Tibial nerve (tissue), 3 donors: ENCODE measurements around the gene USP2.

Experiments used
- CTCF ChIP-seq, 5 experiments: fragments of 200-600 bp in 3 of 5; fragments of 450-650 bp in 2 of 5; sonication (generic) in 3 of 5; IDR thresholded peaks; one replicate each; pipeline ENCODE4 v1.5.1; 2016 to 2019; ENCODE audit warnings: antibody characterized with exemption in 5 of 5, mild to moderate bottlenecking in 3 of 5, moderate library complexity in 2 of 5
- POLR2A ChIP-seq, 2 donors: fragments of 450-650 bp; IDR thresholded peaks; one replicate each; pipeline ENCODE4 v1.6.1; 2017; ENCODE audit warnings: antibody characterized with exemption in 2 of 2, mild to moderate bottlenecking in 2 of 2, moderate library complexity in 2 of 2

DNA sequence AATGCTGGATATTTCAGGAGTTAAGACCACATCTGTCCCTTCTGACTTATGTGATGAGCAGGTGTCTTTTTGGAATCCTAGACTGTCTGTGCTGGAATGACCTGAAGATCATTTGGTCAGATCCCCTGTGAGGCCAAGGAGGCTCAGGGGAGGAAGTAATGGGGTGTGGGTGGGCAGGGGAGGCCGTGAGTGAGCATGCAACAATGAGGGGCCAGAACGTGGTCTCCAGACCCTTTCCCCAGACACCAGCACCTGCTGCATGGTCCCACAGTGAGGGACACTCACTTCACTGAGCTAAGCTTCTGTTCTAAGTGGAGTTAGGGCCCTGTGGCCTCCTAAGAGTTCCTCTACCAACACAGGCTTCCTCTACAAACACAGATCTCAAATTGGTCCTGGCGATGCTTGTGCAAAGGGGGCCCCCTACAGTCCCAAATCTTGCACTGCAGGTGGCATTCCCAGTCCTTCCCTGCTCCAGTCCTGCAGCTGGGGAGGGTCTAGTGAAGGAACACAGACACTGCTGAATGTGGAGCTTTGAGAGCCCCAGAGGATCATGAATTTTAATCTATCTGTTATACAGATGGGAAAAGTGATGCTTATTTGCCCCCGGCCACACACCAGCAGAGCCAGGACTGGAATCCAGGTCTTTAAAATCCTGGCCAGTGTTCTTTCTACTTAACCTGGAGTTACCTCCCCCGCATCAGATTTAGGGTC, 7.4 kb downstream of the USP2 start:
- TF ChIP-seq POLR2A (IDR thresholded peaks at IDR 0.05) (no peak), CTCF (IDR thresholded peaks at IDR 0.05) (peak; percentile 71 to 89 (median 87))
